Testis (tissue), 2 donors: ENCODE data around the gene GNG13.

ENCODE experiments used
- CTCF ChIP-seq, 3 experiments: fragments of 450-650 bp in 2 of 3; fragments of 200-600 bp in 1 of 3; sonication (generic) in 1 of 3; IDR thresholded peaks; one replicate each; pipeline ENCODE4 v1.5.1; 2016 to 2019; ENCODE audit warnings: antibody characterized with exemption in 3 of 3, mild to moderate bottlenecking in 2 of 3, moderate library complexity in 1 of 3
- POLR2A ChIP-seq: fragments of 450-650 bp; IDR thresholded peaks from one replicate; pipeline ENCODE4 v1.6.1; 2017; ENCODE audit warnings: antibody characterized with exemption, mild to moderate bottlenecking, moderate library complexity

GRCh38 chr16:813916-814412 is 13.4 kb upstream of the GNG13 start:
- TF ChIP-seq CTCF (IDR thresholded peaks at IDR 0.05) = no peak
- no peak for TF ChIP-seq POLR2A
